ENCODE measurements around the gene ANKRD11.

The ANKRD11 gene

DNA sequence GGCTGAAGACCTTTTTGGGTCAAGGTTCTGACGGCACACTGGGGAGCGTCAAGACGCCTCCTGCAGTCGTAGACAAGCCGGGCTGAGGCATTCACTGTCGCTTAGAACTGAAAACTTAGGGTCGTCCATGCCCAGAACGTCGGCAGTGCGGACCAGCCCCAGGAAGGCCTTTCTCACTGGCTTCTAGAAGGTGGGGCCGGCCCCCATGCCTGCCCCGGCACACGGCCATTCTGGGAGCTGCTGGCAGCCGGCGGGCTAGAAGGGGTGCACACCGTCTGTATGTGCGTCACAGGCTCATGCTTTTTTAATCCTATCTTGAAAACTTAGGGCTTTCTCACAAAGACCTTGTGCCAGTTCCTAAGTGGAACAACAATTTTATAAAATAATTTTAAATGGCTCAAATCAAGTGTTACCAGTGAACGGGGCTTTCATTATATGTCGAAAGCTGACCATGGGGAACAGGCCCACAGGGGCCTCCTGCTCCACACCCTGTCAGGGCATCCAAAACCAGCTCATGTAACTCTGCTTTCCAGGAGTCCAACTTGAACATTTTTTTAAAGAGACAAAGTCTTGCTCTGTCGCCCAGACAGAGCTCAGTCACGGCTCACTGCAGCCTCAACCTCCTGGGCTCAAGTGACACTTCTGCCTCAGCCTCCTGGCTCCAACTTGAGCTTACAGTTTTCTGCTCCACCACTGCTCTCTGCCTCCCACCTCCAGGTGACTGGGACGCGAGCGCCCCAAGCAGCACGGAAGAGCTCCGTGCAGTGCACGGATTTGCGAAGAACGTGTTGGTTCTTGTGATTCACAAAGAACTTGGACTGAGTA lies 111.2 kb downstream of the ANKRD11 start:
- DNase-seq = no peak

GRCh38 chr16:89377453-89377848 lies 112.9 kb downstream of the ANKRD11 start:
- DNase-seq = no peak

- no peak for DNase-seq
Observed at GRCh38 chr16:89376812-89377452, 113.4 kb downstream of the ANKRD11 start.

GRCh38 chr16:89375686-89376085 lies 114.7 kb downstream of the ANKRD11 start:
- DNase-seq = no peak

DNA sequence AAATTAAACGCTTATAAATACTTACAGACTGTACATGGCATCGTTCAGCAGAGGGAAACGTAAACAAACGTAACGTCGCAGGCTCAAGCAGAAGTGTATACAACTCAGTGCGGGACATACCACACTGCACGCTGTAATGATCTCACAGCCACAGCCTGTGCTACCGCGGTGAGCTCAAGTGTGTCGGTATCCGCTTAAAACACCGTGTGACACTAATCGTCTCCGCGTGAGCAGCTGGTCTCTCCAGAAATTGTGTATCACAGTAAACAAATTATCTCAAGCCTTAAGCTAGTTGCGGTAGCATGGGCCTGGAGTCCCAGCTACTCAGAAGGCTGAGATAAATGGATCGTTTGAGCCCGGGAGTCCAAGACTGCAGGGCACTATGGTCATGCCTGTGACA lies 115.3 kb downstream of the ANKRD11 start:
- DNase-seq = no peak

- no peak for DNase-seq
Observed at GRCh38 chr16:89374393-89374960, 115.9 kb downstream of the ANKRD11 start.

- DNase-seq = peak; percentile 85 to 87 (median 87)
Observed at GRCh38 chr16:89373355-89374110, 116.8 kb downstream of the ANKRD11 start.

DNA sequence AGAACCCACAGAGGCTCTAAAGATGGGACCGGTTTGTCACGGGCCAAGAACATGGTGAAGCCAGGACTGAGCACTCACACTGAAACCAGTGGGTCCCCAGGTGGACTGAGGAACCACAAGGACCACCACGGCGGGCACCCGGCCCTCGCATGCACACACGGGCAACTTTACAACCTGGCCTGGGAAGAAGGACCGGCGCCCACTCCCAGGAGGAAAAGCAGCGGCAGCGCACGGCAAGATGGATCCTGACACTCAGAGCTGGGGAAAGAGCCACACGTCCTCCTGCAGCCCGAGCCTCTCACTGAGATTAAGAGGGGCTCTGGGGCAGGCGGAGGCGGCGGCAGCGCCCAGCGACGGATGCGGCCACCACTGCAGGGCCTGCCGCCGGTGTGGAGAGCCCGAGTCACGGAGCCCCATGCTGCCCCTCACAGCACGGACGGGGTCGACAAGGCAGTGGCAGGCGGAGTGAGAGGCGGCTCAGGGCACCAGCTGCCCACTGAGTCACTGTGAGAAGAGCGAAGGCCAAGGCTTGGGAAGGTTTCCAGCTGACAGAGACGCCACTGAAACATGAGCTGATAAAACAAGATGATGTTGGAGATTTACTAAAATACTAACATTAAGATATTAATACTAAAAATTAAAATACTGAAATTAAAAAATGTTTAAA lies 118.3 kb downstream of the ANKRD11 start:
- DNase-seq = no peak

DNA sequence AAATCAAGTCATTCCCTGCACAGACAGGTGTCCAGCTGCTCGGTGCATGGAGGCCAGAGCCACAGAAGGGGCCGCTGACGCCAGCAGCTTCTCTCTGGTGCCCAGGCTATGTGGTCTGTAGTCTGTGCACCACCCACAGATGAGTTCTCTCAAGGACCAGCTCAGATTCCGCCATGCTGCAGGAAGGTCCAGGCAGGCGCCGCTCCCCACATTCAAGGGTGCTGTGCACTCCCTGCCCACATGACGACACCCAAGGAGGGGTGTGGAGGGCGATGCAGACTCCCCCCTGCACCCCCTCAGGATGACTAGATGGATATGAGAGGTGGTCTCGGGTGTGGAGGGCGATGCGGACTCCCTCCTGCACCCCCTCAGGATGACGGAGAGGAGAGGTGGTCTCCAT lies 119.0 kb downstream of the ANKRD11 start:
- no peak for DNase-seq

GRCh38 chr16:89370601-89371000 lies 119.8 kb downstream of the ANKRD11 start:
- DNase-seq = no peak

DNA sequence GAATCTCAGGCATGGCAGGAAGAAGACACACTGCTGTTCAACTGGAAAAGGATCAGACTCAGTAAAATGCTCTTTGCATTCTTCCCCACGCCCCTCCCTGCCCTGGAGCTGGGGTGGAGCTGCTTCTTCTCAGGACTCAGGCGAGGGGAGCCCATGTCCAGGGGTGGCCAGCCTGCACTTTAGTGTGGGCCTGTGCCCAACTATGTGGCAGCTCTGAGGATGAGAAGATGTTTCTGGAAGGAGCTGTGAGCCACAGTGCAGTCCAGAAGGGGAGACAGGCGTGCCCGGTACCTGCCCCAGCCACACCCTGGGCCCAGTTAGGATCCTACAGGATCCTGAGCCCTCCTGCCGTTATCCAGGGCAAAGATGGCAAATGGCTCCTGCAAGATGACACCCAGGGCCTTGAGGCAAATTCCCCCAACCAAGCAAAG lies 120.3 kb downstream of the ANKRD11 start:
- no peak for DNase-seq

GRCh38 chr16:89369266-89369895 lies 121.0 kb downstream of the ANKRD11 start:
- DNase-seq = no peak

DNA sequence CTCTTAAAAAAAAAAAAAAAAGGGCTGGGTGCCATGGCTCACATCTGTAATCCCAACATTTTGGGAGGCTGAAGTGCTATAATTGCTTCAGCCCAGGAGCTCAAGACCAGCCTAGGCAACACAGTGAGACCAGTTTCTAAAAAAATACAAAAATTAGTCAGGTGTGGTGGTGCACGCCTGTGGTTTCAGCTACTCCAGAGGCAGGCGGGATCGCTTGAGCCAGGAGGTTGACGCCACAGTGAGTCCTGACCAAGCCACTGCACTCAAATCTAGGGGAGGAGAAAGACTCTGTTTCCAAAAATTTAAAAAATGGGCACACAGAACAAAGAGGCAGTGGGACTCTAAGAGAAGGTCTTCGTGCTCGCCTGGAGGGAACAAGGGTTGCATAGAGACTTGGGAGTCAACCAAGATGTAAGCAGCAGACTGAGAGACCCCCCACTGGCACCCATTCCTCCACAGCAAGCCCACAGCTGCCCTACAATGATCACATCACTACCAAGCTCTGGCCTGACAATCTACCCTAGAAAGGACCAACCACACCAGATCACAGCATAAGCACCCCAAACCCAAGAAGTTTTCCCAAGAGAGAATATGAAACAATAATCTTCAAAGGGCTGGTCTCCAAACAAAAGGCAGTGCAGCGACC lies 121.6 kb downstream of the ANKRD11 start:
- DNase-seq = no peak

GRCh38 chr16:89367538-89367915 lies 122.8 kb downstream of the ANKRD11 start:
- DNase-seq = no peak

DNA sequence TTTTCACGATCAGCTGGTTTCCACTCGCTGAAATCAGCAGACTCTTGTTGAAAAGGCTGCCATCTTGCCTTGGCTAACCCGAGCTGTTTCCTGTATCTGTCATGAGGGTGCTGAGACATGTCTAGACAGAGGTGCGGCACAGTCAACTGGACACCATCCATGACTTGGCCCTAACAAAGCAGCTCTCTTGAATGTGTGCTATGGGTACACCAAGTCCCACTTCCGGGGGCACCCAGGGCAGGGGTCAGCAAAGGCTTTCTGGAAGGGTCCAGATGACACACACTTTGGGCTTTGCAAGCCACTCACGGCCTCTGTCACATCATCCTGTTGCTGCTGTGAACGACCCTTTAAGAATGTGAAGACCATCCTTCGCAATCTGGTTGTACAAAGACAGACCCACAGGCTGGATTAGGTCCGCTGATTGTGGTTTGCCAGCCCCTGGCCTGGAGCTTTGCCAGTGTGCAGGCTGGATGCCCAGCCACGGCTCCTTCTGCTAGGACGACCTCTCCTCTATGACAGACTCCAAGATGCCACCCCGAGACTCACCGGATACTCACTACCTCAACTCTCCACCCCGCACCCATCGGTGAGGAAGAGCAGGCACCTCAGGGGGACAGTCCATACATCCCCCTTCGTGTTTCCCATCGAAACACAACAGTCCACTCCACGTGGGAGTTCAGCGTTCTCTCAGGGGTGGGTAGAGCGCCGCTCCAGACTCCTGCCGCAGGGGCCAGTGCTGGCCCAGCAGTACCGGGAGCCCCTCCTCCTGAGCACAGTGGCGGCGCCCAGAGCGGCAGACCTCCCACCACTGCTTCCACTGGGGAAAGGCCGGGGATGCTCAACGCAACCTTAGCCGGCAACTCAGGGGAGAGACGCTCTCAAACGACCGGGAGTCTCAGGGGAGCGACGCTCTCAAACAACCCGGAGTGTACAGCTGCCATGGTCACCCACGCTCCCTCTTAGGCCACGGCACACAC lies 123.5 kb downstream of the ANKRD11 start:
- no peak for DNase-seq

GRCh38 chr16:89365996-89366395 lies 124.4 kb downstream of the ANKRD11 start:
- no peak for DNase-seq

DNA sequence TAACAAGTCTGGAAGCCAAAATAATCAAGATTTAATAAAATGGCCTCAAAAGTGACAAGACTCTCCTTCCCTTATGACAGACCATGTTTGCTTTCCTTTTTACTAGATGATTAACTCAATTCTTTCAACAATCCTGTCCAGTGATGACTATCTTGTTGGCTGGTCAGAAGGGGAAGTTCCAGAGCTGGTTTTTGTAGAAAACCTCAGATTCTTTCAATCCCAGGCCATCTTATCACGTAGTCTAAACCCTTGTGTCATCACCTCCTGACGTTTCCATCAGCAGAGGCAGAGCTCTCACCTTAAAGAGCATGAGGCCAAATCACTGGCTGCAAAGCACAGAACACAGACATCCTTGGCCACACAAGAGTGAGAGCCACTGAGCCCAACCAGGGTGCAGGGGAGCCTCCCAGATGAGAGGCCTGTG lies 125.3 kb downstream of the ANKRD11 start:
- DNase-seq = peak; percentile 84 to 95 (median 92)

- no peak for DNase-seq
Observed at GRCh38 chr16:89364606-89365005, 125.8 kb downstream of the ANKRD11 start.

DNA sequence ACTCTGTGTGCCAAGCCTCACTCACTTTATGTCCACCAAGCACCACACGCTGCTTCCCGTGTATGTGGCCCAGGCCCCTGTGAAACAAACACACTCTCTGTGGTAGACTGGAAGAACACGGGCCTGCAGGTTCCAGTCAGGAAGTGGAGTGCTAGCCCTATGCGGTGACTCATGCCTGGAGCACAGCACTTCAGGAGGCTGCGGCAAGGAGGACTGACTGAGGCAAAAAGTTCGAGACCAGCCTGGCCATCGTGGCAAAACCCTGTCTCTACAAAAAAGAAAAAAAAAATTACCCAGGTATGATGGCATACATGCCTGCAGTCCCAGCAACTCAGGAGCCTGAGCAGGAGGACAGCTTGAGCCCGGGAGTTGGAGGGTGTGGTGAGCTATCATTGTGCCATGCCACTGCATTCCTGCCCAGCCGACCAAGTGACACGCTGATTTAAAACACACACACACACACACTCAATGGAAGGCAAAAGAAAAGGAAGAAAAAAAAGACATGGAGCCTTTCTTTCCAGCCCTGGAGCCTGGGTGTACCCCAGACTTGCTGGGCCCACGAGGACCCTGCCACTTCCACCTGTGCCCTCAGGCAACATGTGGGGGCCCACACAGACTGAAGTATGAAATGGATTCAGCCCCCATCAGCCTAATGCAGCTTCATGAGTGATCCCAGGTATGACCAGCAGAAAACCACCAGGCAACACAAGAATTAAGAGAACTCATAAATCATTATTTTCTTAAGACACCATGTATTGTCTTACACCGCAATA lies 126.6 kb downstream of the ANKRD11 start:
- peak; percentile 56 to 67 (median 56) for DNase-seq
